ENCODE results near the gene C1QL4. TPM values are rescaled to one million over a fixed set of nuclear protein-coding genes. Genes with fewer than 3 reads are reported as not detected.

Gene C1QL4
- polyA plus RNA-seq, 2 of the 4 experiments (the other 2 are of a cell fraction), result 1.5 to 2.8 TPM

GRCh38 chr12:49332891-49333371 is 4.1 kb downstream of the C1QL4 start (continued):
- TF ChIP-seq NFE2L2 (conservative IDR thresholded peaks at IDR 0.05; ENCODE audit: low read length), result no peak

GRCh38 chr12:49332441-49332861 is 4.5 kb downstream of the C1QL4 start:
- WGBS (ENCODE audit: missing lambda C conversion rate), result 87% methylated on average over 17 of the region's 17 CpGs
- H3K4me2 ChIP-seq, result no peak overlapping the region
- CTCF ChIA-PET, result interaction anchor here (0.7 to 6.5 kb wide), 39 partner anchors 10 to 377 kb away, joined by 3 to 144 read pairs (median 8); partner anchors contain the start of genes DNAJC22, KCNH3, PRPH and SPATS2
- POLR2A ChIA-PET, result interaction anchor here (1.5 to 1.6 kb wide), 2 partner anchors 10 kb away, joined by 4 to 13 read pairs; partner anchors contain the start of gene TROAP
- H3K4me1 ChIP-seq, result peaks cover 9% of the 10 kb centered on the region; the same call in 2 of the 3 replicates
- DNase-seq (ENCODE audit: low read depth in 1 of 2, low spot score in 1 of 2) (no peak), ATAC-seq (no peak), FAIRE-seq (no peak)
- H3K27ac ChIP-seq, result no peak overlapping the region
- no peak overlapping the region for H3K4me3 ChIP-seq
- no peak for TF ChIP-seq NR3C1 (IDR thresholded peaks at IDR 0.05)
- no peaks in the 10 kb centered on the region for H3K9me3 ChIP-seq

- CTCF ChIA-PET, result interaction anchor here (0.6 to 6.5 kb wide), 55 partner anchors 11 to 378 kb away, joined by 3 to 144 read pairs (median 6); partner anchors contain the start of genes DNAJC22, KCNH3, PRPH and SPATS2
- POLR2A ChIA-PET, result interaction anchor here (0.9 to 1.6 kb wide), 4 partner anchors 9 to 236 kb away, joined by 3 to 13 read pairs (median 4); partner anchors contain the start of gene TROAP
- FAIRE-seq (peak; percentile 49), ATAC-seq (peak; percentile 88 to 93), DNase-seq (ENCODE audit: low read depth in 1 of 2, low spot score in 1 of 2) (peak; percentile 83 to 90)
- Histone ChIP-seq H3K9me3 (no peaks in the 10 kb centered on the region), H3K4me2 (no peak overlapping the region), H3K4me3 (no peak overlapping the region), H3K4me1 (peaks cover 6% of the 10 kb centered on the region; the same call in 2 of the 3 replicates), H3K27ac (peak overlapping the region in 1 of 2 experiments; percentile 28; a peak in 1 of 6 replicates)
- WGBS (ENCODE audit: missing lambda C conversion rate), result 59% methylated on average over 11 of the region's 11 CpGs
- no peak for TF ChIP-seq HMGXB4 (CRISPR knock-in tag; IDR thresholded peaks at IDR 0.05; ENCODE audit: borderline replicate concordance)
- TF ChIP-seq TP53 (CRISPR knock-in tag; IDR thresholded peaks at IDR 0.05), result no peak
- TF ChIP-seq ZSCAN20 (CRISPR knock-in tag; IDR thresholded peaks at IDR 0.05), result no peak
- no peak for TF ChIP-seq REST (IDR thresholded peaks at IDR 0.05)
- no peak for TF ChIP-seq CBX8 (IDR thresholded peaks at IDR 0.05)
- TF ChIP-seq GATA3 (IDR thresholded peaks at IDR 0.05; ENCODE audit: borderline replicate concordance), result no peak
- peak; percentile 82 for TF ChIP-seq CTCF (IDR thresholded peaks at IDR 0.05)
- TF ChIP-seq MAX (IDR thresholded peaks at IDR 0.05), result peak; percentile 76
- TF ChIP-seq NPAS2 (CRISPR knock-in tag; IDR thresholded peaks at IDR 0.05; ENCODE audit: borderline replicate concordance), result no peak
- no peak for TF ChIP-seq CHD4 (IDR thresholded peaks at IDR 0.05; ENCODE audit: borderline replicate concordance)
- no peak for TF ChIP-seq POLR2A (IDR thresholded peaks at IDR 0.05; ENCODE audit: low read length)
- TF ChIP-seq ZC3H11A (IDR thresholded peaks at IDR 0.05), result no peak
- no peak for TF ChIP-seq BCL3 (IDR thresholded peaks at IDR 0.05)
- no peak for TF ChIP-seq ESRRA (IDR thresholded peaks at IDR 0.05; ENCODE audit: borderline replicate concordance, low read length)
- TF ChIP-seq SMC3 (IDR thresholded peaks at IDR 0.05), result peak; percentile 73
- TF ChIP-seq MAFK (IDR thresholded peaks at IDR 0.05; ENCODE audit: partially characterized antibody), result no peak
- no peak for TF ChIP-seq HDAC2 (IDR thresholded peaks at IDR 0.05)
- no peak for TF ChIP-seq PBX3 (IDR thresholded peaks at IDR 0.05)
- peak; percentile 85 to 86 for TF ChIP-seq RAD21 (conservative IDR thresholded peaks at IDR 0.05 in 1 of 2, IDR thresholded peaks at IDR 0.05 in 1 of 2)
- no peak for TF ChIP-seq EHF (CRISPR knock-in tag; IDR thresholded peaks at IDR 0.05)
- no peak for TF ChIP-seq FOSB (CRISPR knock-in tag; IDR thresholded peaks at IDR 0.05)
- no peak for TF ChIP-seq RARB (CRISPR knock-in tag; IDR thresholded peaks at IDR 0.05)
Observed at GRCh38 chr12:49331380-49332222, 5.4 kb downstream of the C1QL4 start.
